GM12878 (cell line): Measurements from ENCODE around the gene JMJD4. TPM values are rescaled to one million over a fixed set of nuclear protein-coding genes. Genes with fewer than 3 reads are reported as not detected.

Experiments
- ATAC-seq: fragments of 200-7000 bp; cut with Tn5 transposase; 3 replicates; pipeline ENCODE4 v1.9.1; 2020; ENCODE audit warnings: mild to moderate bottlenecking, moderate library complexity
- BruUV-seq: library from RNA; stranded (reverse); fragments of 400-500 nt; replicated peaks from 2 replicates; lab custom pipeline; 2021; lab: Mats Ljungman, UMichigan
- CTCF ChIA-PET: fragments of 300-600 bp; sonication (Branson Sonifier 250); formaldehyde crosslinking; extraction: SDS; loops from one replicate; lab custom pipeline; 2021; ENCODE audit warnings: inconsistent platforms; lab: Yijun Ruan, JAX
- POLR2A ChIA-PET: fragments of 350-600 bp; formaldehyde crosslinking; extraction: SDS; loops from one replicate; lab custom pipeline; 2021; ENCODE audit warnings: inconsistent platforms; lab: Charles Lee
- RAD21 ChIA-PET: fragments of 300-600 bp; sonication (Branson Sonifier 250); formaldehyde crosslinking; loops from one replicate; lab custom pipeline; 2023; ENCODE audit warnings: antibody characterized with exemption; ENCODE audit not compliant: unreplicated experiment; lab: Charles Lee
- SMC1A ChIA-PET: fragments of 300-600 bp; sonication (Branson Sonifier 250); formaldehyde crosslinking; loops from one replicate; lab custom pipeline; 2023; ENCODE audit not compliant: unreplicated experiment, uncharacterized antibody; lab: Charles Lee
- DNase-seq: peaks from one replicate; pipeline ENCODE4 v3.0.0-alpha.2; 2011; ENCODE audit warnings: low read depth, low spot score
- FAIRE-seq: peaks from 3 replicates; lab custom pipeline; 2011; peaks lifted over from hg19 to GRCh38; lab: Jason Lieb, UNC
- H2AFZ ChIP-seq: 2 replicates; pipeline ENCODE4 v1.6.0; 2011; ENCODE audit warnings: low read depth, low read length, control low read depth; ENCODE audit not compliant: control insufficient read depth
- H3K27ac ChIP-seq: 2 replicates; pipeline ENCODE4 v1.5.1; 2011; ENCODE audit warnings: control low read depth; ENCODE audit not compliant: control insufficient read depth, insufficient read depth
- H3K27me3 ChIP-seq, 2 experiments: replicated peaks in 1 of 2; 2 replicates each; pipeline versions ENCODE4 v1.6.0 to v1.6.1; 2011; ENCODE audit warnings: low read length in 1 of 2; ENCODE audit not compliant: control insufficient read depth in 2 of 2, insufficient read depth in 2 of 2
- H3K36me3 ChIP-seq, 2 experiments: 2 replicates each; pipeline ENCODE4 v1.5.1; 2011; ENCODE audit warnings: low read length in 1 of 2; ENCODE audit not compliant: control insufficient read depth in 2 of 2, insufficient read depth in 2 of 2
- H3K4me1 ChIP-seq: 2 replicates; pipeline ENCODE4 v1.6.1; 2011; ENCODE audit warnings: mild to moderate bottlenecking, low read length, moderate library complexity, mixed read lengths; ENCODE audit not compliant: control insufficient read depth, insufficient read depth
- H3K4me2 ChIP-seq: 2 replicates; pipeline ENCODE4 v1.6.0; 2011; ENCODE audit warnings: control low read depth; ENCODE audit not compliant: control insufficient read depth, insufficient read depth
- H3K4me3 ChIP-seq: fragments of 200-600 bp; sonication (generic); 2 replicates; pipeline ENCODE4 v1.5.1; 2016
- H3K79me2 ChIP-seq: 2 replicates; pipeline ENCODE4 v1.6.0; 2011; ENCODE audit warnings: low read length; ENCODE audit not compliant: control insufficient read depth, insufficient read depth
- H3K9ac ChIP-seq: 2 replicates; pipeline ENCODE4 v1.8.0; 2011; ENCODE audit warnings: low read length, control low read depth, mixed read lengths; ENCODE audit not compliant: control insufficient read depth, insufficient read depth
- H3K9me3 ChIP-seq: replicated peaks from 3 replicates; pipeline ENCODE4 v1.5.1; 2011; ENCODE audit warnings: mild to moderate bottlenecking, low read length; ENCODE audit not compliant: control insufficient read depth, insufficient read depth
- H4K20me1 ChIP-seq: 2 replicates; pipeline ENCODE4 v1.6.0; 2011; ENCODE audit not compliant: control insufficient read depth, insufficient read depth
- CBFB ChIP-seq: IDR thresholded peaks from 2 replicates; pipeline ENCODE4 v1.6.1; 2016; ENCODE audit warnings: antibody characterized with exemption, low read depth
- DPF2 ChIP-seq: fragments of 450-650 bp; IDR thresholded peaks from 2 replicates; pipeline ENCODE4 v1.6.1; 2017; ENCODE audit warnings: mild to moderate bottlenecking
- EGR1 ChIP-seq, 2 experiments: IDR thresholded peaks; 1 replicate in 1 of 2; 2 replicates in 1 of 2; pipeline ENCODE4 v1.6.1; 2011 to 2012; ENCODE audit warnings: low read depth in 2 of 2, low read length in 2 of 2, borderline replicate concordance in 1 of 2, mild to moderate bottlenecking in 1 of 2, moderate library complexity in 1 of 2
- RELA ChIP-seq: fragments of 450-650 bp; IDR thresholded peaks from 2 replicates; pipeline ENCODE4 v1.8.0; 2014; ENCODE audit warnings: borderline replicate concordance; ENCODE audit not compliant: partially characterized antibody
- SUZ12 ChIP-seq: fragments of 200-600 bp; sonication (generic); IDR thresholded peaks from one replicate; pipeline ENCODE4 v1.6.1; 2018; ENCODE audit warnings: antibody characterized with exemption, mild to moderate bottlenecking; ENCODE audit not compliant: unreplicated experiment
- WGBS: methylation state at CpG from one replicate; pipeline ENCODE4 v1.1.6; 2016; ENCODE audit warnings: low lambda C conversion rate; ENCODE audit not compliant: insufficient replicate concordance, insufficient coverage; ENCODE audit errors: missing lambda C conversion rate; 5-methylcytosine and 5-hydroxymethylcytosine counted together
- in situ Hi-C: fragments of 300-500 bp; cut with MboI; formaldehyde crosslinking; loops from 9 replicates; pipeline ENCODE4 v1.14.3; 2018; ENCODE audit warnings: mixed read lengths
- intact Hi-C: fragments of 100-400 bp; cut with micrococcal nuclease; formaldehyde crosslinking; loops from one replicate; pipeline ENCODE4 v1.14.2; 2022; ENCODE audit not compliant: unreplicated experiment
- polyA plus RNA-seq, 11 experiments: library from polyadenylated mRNA; depleted of rRNA in 4 of 11; unstranded in 6 of 11; stranded (reverse) in 5 of 11; fragments of >200 nt; fragmentation: Nextera tagmentation in 4 of 11; fragmentation: Illumina TruSeq in 1 of 11; extraction: Ambion mirVana in 4 of 11; extraction: Trizol in 1 of 11; gene quantifications; 1 replicate in 1 of 11; 2 replicates in 10 of 11; pipeline versions ENCODE4 v1.2.1 to v1.2.3, GENCODE V29; 2011 to 2016; ENCODE audit warnings: inconsistent platforms in 2 of 11, missing spikeins in 2 of 11, low read depth in 1 of 11
- total RNA-seq, 4 experiments: library from RNA; depleted of rRNA in 3 of 4; stranded (reverse); fragments of >200 nt in 3 of 4; fragmentation: Illumina TruSeq in 1 of 4; extraction: Trizol in 1 of 4; gene quantifications; 2 replicates each; pipeline versions ENCODE4 v1.2.1 to v1.2.3, GENCODE V29; 2013 to 2021
- TF ChIP-seq, protein P1 (sequence below): fragments of 450-650 bp; IDR thresholded peaks from 2 replicates; pipeline ENCODE4 v1.6.1; 2017; ENCODE audit warnings: mild to moderate bottlenecking, low read depth, inconsistent platforms; ENCODE audit not compliant: poor library complexity, severe bottlenecking
- TF ChIP-seq, protein P2 (sequence below): IDR thresholded peaks from 2 replicates; pipeline ENCODE4 v1.6.1; 2011; ENCODE audit warnings: low read depth, mild to moderate bottlenecking, low read length, moderate library complexity, borderline replicate concordance; ENCODE audit errors: extremely low read depth
- TF ChIP-seq, protein P3 (sequence below): fragments of 450-650 bp; conservative IDR thresholded peaks from 2 replicates; pipeline ENCODE4 v1.6.1; 2017; ENCODE audit warnings: mild to moderate bottlenecking, moderate library complexity

JMJD4 gene
- total and polyA plus RNA-seq, 10 of the 15 experiments (the other 5 are each of a cell fraction or from before 2014, with no cell fraction given), result 0.89 to 38.3 (median 18.4) TPM

DNA sequence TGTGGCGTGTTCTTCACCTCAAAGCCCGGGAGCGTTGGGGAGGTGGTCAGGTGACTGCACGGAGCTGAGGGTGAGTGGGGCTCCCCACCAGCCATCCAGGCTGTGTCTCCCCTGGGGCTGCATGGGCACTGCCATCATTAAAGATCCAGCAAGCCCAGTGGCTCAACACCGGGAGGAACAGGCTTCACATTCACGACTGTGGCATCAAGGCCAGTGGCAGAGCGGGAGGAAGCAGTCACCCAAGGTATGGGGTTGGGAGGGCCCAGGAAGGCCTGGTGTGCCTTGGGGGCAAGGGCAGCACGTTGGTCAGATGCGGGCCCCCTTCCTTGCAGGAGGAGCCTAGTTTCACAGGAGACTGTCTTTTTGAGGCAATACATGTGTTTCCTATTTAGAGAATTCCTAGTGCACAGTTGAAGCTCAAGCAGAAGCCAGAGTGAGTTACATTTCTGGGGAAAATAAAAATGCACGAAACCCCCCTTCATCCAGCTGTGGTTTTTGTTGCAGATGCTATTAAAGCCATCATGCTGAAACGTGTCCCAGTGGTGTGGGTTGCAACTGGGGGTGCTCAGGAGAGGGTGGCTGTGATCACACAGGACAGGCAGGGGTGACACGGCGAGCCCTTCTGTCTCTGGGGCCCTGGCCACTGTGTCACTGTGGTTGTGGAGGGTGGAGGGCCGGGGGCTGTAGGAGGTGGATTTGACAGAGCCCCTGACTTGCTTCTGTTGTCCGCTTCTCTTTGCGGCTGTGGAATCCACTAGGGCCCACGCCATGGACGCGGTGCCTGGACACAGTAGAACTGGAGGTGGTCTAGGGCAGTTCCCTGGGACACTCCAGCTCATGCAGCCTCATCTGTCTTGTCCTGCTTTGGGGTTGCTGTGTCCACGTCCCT is 34.2 kb upstream of the JMJD4 start:
- 92% methylated on average over 20 of the region's 20 CpGs for WGBS
- ChIA-PET CTCF (interaction anchor here (0.6 kb wide), 1 partner anchor 161 kb away, joined by 3 read pairs; no protein-coding TSS in a partner anchor), SMC1A (no interaction called here), RAD21 (no interaction called here), POLR2A (no interaction called here)
- H3K4me1 ChIP-seq, result no peaks in the 10 kb centered on the region
- H3K27me3 ChIP-seq, result no peaks in the 10 kb centered on the region
- H3K27ac ChIP-seq, result no peak overlapping the region
- FAIRE-seq (no peak), DNase-seq (no peak), ATAC-seq (no peak)
- no peak overlapping the region for H3K4me3 ChIP-seq
- no TSS peak for BruUV-seq
- TF ChIP-seq, protein P1, sequence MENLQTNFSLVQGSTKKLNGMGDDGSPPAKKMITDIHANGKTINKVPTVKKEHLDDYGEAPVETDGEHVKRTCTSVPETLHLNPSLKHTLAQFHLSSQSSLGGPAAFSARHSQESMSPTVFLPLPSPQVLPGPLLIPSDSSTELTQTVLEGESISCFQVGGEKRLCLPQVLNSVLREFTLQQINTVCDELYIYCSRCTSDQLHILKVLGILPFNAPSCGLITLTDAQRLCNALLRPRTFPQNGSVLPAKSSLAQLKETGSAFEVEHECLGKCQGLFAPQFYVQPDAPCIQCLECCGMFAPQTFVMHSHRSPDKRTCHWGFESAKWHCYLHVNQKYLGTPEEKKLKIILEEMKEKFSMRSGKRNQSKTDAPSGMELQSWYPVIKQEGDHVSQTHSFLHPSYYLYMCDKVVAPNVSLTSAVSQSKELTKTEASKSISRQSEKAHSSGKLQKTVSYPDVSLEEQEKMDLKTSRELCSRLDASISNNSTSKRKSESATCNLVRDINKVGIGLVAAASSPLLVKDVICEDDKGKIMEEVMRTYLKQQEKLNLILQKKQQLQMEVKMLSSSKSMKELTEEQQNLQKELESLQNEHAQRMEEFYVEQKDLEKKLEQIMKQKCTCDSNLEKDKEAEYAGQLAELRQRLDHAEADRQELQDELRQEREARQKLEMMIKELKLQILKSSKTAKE, result no peak
- no peak for TF ChIP-seq RELA
- TF ChIP-seq DPF2, result no peak
- no peak for TF ChIP-seq EGR1 (IDR thresholded peaks at IDR 0.05; ENCODE audit: borderline replicate concordance in 1 of 2, low read depth in 2 of 2, low read length in 2 of 2)
- TF ChIP-seq, protein P2, sequence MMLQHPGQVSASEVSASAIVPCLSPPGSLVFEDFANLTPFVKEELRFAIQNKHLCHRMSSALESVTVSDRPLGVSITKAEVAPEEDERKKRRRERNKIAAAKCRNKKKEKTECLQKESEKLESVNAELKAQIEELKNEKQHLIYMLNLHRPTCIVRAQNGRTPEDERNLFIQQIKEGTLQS, result no peak
- TF ChIP-seq, protein P3, sequence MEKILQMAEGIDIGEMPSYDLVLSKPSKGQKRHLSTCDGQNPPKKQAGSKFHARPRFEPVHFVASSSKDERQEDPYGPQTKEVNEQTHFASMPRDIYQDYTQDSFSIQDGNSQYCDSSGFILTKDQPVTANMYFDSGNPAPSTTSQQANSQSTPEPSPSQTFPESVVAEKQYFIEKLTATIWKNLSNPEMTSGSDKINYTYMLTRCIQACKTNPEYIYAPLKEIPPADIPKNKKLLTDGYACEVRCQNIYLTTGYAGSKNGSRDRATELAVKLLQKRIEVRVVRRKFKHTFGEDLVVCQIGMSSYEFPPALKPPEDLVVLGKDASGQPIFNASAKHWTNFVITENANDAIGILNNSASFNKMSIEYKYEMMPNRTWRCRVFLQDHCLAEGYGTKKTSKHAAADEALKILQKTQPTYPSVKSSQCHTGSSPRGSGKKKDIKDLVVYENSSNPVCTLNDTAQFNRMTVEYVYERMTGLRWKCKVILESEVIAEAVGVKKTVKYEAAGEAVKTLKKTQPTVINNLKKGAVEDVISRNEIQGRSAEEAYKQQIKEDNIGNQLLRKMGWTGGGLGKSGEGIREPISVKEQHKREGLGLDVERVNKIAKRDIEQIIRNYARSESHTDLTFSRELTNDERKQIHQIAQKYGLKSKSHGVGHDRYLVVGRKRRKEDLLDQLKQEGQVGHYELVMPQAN, result no peak
- TF ChIP-seq SUZ12, result no peak
- no peak for TF ChIP-seq CBFB
- no peaks in the 10 kb centered on the region for H3K9me3 ChIP-seq
- H2AFZ ChIP-seq, result no peak overlapping the region
- peaks cover 16 to 18% of the 10 kb centered on the region in 2 experiments for H3K36me3 ChIP-seq
- H4K20me1 ChIP-seq, result no peaks in the 10 kb centered on the region
- H3K9ac ChIP-seq, result no peak overlapping the region
- intact Hi-C loops, result loop anchor here (10.0 kb wide), 1 partner anchor 306 kb away; no protein-coding TSS in a partner anchor
- H3K4me2 ChIP-seq, result no peak overlapping the region
- H3K79me2 ChIP-seq, result no peaks in the 10 kb centered on the region
- in situ Hi-C loops, result no loop called here
